Fibroblast of lung (primary cell): Measurements from ENCODE around the gene TMCC1. TPM values are rescaled to one million over a fixed set of nuclear protein-coding genes. Genes with fewer than 3 reads are reported as not detected.
A peak's percentile ranks its signal among the peaks of the same experiment; 100 is the strongest.

Source experiments
- DNase-seq, 2 donors: peaks; one replicate each; pipeline versions ENCODE4 v3.0.0 to v3.0.0-alpha.2; 2010; ENCODE audit warnings: low read depth in 2 of 2
- H2AFZ ChIP-seq: 2 replicates; pipeline ENCODE4 v1.5.1; 2012; ENCODE audit warnings: low read length, control low read depth, inconsistent platforms
- H3K27ac ChIP-seq: 2 replicates; pipeline ENCODE4 v1.5.1; 2011; ENCODE audit warnings: low read length, control low read depth; ENCODE audit not compliant: insufficient read depth
- H3K27me3 ChIP-seq: 2 replicates; pipeline ENCODE4 v1.5.1; 2011; ENCODE audit warnings: mild to moderate bottlenecking, low read length; ENCODE audit not compliant: control insufficient read depth, insufficient read depth
- H3K36me3 ChIP-seq: 2 replicates; pipeline ENCODE4 v1.5.1; 2011; ENCODE audit warnings: low read length; ENCODE audit not compliant: control insufficient read depth, insufficient read depth
- H3K4me1 ChIP-seq: 2 replicates; pipeline ENCODE4 v1.5.1; 2011; ENCODE audit warnings: low read length; ENCODE audit not compliant: control insufficient read depth, insufficient read depth; ENCODE audit errors: extremely low read depth
- H3K4me2 ChIP-seq: 2 replicates; pipeline ENCODE4 v1.5.1; 2011; ENCODE audit warnings: low read length, control low read depth; ENCODE audit not compliant: insufficient read depth; ENCODE audit errors: extremely low read depth
- H3K4me3 ChIP-seq, 4 experiments: fragments of 200-600 bp in 1 of 4; sonication (generic) in 1 of 4; replicated peaks in 1 of 4; 2 replicates each; pipeline ENCODE4 v1.5.1; 2011 to 2016; ENCODE audit warnings: low read length in 4 of 4, low read depth in 3 of 4, mild to moderate bottlenecking in 3 of 4, control low read depth in 2 of 4, inconsistent platforms in 1 of 4, mixed read lengths in 1 of 4; ENCODE audit not compliant: insufficient read depth in 1 of 4; ENCODE audit errors: control extremely low read depth in 1 of 4
- H3K79me2 ChIP-seq: 2 replicates; pipeline ENCODE4 v1.5.1; 2012; ENCODE audit warnings: mild to moderate bottlenecking, low read length, inconsistent platforms; ENCODE audit not compliant: control insufficient read depth, insufficient read depth
- H3K9ac ChIP-seq: 2 replicates; pipeline ENCODE4 v1.5.1; 2011; ENCODE audit warnings: mild to moderate bottlenecking, low read length, control low read depth; ENCODE audit not compliant: insufficient read depth
- H3K9me3 ChIP-seq: 2 replicates; pipeline ENCODE4 v1.5.1; 2012; ENCODE audit warnings: low read depth, low read length; ENCODE audit not compliant: control insufficient read depth, insufficient read depth
- H4K20me1 ChIP-seq: 2 replicates; pipeline ENCODE4 v1.5.1; 2011; ENCODE audit warnings: low read length; ENCODE audit not compliant: control insufficient read depth, insufficient read depth; ENCODE audit errors: extremely low read depth
- CTCF ChIP-seq, 2 donors: IDR thresholded peaks in 1 of 2; conservative IDR thresholded peaks in 1 of 2; 1 replicate in 1 of 2; 2 replicates in 1 of 2; pipeline ENCODE4 v1.5.1; 2011 to 2012; ENCODE audit warnings: low read length in 2 of 2, control low read depth in 1 of 2, inconsistent platforms in 1 of 2, low read depth in 1 of 2, mild to moderate bottlenecking in 1 of 2
- EZH2 ChIP-seq: IDR thresholded peaks from 2 replicates; pipeline ENCODE4 v1.5.1; 2012; ENCODE audit warnings: low read length, control low read depth, mild to moderate bottlenecking; ENCODE audit errors: missing control alignments
- polyA plus RNA-seq, 2 donors: library from polyadenylated mRNA; depleted of rRNA in 1 of 2; stranded (reverse) in 1 of 2; unstranded in 1 of 2; fragments of >200 nt; gene quantifications; 2 replicates each; pipeline ENCODE4 v1.2.1, GENCODE V29; 2011 to 2012; ENCODE audit warnings: missing spikeins in 1 of 2
- total RNA-seq: library from RNA; depleted of rRNA; stranded (reverse); fragments of >200 nt; gene quantifications from 2 replicates; pipeline ENCODE4 v1.2.1, GENCODE V29; 2014

The TMCC1 gene
- total and polyA plus RNA-seq, 2 donors (not counting 1 experiment from before 2014, with no cell fraction given), result 16.2 to 16.8 TPM

DNA sequence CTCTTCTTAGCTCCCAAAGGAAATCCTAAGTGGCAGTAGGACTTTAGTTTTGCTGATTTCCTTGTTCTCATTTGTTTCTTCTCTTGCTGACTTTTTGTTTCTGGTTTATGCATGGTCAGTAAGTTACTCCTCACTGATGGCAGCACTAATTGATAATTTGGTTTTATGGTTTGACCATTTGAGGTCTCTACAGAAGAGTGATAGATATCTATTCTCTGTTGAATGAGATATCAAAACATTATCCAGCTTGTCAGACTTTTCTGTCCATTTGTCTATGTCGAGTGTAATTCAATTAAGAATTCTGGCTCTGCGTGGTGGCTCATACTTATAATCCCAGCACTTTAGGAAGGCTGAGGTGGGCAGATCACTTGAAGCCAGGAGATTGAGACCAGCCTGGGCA, 202.5 kb downstream of the TMCC1 start:
- no peak overlapping the region for H2AFZ ChIP-seq
- no peaks in the 10 kb centered on the region for H3K79me2 ChIP-seq
- H3K27ac ChIP-seq, result no peak overlapping the region
- H3K9ac ChIP-seq, result no peak overlapping the region
- TF ChIP-seq CTCF (conservative IDR thresholded peaks at IDR 0.05 in 1 of 2, IDR thresholded peaks at IDR 0.05 in 1 of 2; ENCODE audit: low read depth in 1 of 2, low read length in 2 of 2), result no peak
- TF ChIP-seq EZH2, result no peak
- no peaks in the 10 kb centered on the region for H3K9me3 ChIP-seq
- H4K20me1 ChIP-seq, result no peaks in the 10 kb centered on the region
- H3K36me3 ChIP-seq, result no peaks in the 10 kb centered on the region
- no peak overlapping the region for H3K4me2 ChIP-seq
- DNase-seq, result no peak
- H3K4me1 ChIP-seq, result no peaks in the 10 kb centered on the region
- no peaks in the 10 kb centered on the region for H3K27me3 ChIP-seq
- no peak overlapping the region for H3K4me3 ChIP-seq

DNA sequence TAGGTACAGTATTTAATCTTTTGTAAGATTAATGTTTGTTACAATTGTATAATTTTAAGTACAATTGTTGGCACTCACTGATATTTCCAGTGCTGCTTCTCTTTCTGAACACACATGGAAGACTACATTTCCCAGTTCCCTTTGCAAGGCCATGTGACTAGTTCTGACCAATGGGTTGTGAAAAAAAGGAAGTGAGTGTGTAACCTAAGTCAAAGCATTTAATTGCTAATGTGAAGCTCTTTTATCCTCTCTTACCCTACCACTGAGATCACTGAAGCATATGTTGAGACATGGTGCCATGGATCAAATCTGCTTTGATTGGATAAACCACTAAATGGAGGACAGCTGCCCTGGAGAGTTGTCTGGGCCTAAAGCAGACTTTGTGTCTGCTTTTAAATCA, 203.1 kb downstream of the TMCC1 start:
- TF ChIP-seq CTCF (conservative IDR thresholded peaks at IDR 0.05 in 1 of 2, IDR thresholded peaks at IDR 0.05 in 1 of 2; ENCODE audit: low read depth in 1 of 2, low read length in 2 of 2) (no peak), EZH2 (no peak)
- no peaks in the 10 kb centered on the region for H4K20me1 ChIP-seq
- no peaks in the 10 kb centered on the region for H3K79me2 ChIP-seq
- no peak overlapping the region for H3K4me3 ChIP-seq
- H3K36me3 ChIP-seq, result no peaks in the 10 kb centered on the region
- H3K9ac ChIP-seq, result no peak overlapping the region
- H3K9me3 ChIP-seq, result no peaks in the 10 kb centered on the region
- H3K4me1 ChIP-seq, result no peaks in the 10 kb centered on the region
- no peak overlapping the region for H2AFZ ChIP-seq
- no peak overlapping the region for H3K4me2 ChIP-seq
- peak; percentile 60 to 79 for DNase-seq
- no peaks in the 10 kb centered on the region for H3K27me3 ChIP-seq
- H3K27ac ChIP-seq, result no peak overlapping the region

DNA sequence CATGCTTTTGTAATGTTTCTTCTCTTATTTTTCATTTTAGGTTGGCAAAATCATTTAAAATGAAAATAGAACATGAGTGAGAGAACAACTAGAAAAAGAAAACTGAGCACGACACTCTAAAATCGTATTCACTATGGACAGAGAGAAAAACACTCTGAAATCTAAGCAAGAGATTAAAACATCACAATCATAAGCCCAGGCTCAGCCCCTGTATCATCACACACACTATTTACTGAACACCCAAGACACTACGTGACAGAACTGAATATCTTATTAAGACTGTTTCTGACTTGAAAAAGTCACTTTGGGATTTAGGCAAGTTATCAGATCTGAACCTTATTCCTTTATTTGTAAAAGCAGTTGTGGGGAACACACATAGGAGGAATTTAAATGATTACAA, 204.5 kb downstream of the TMCC1 start:
- H3K4me3 ChIP-seq, result no peak overlapping the region
- no peak overlapping the region for H3K9ac ChIP-seq
- no peak overlapping the region for H3K27ac ChIP-seq
- H3K27me3 ChIP-seq, result no peaks in the 10 kb centered on the region
- H3K9me3 ChIP-seq, result no peaks in the 10 kb centered on the region
- peak overlapping the region; percentile 92 for H3K4me2 ChIP-seq
- DNase-seq, result no peak
- H3K4me1 ChIP-seq, result no peaks in the 10 kb centered on the region
- no peaks in the 10 kb centered on the region for H4K20me1 ChIP-seq
- H2AFZ ChIP-seq, result no peak overlapping the region
- TF ChIP-seq EZH2 (no peak), CTCF (conservative IDR thresholded peaks at IDR 0.05 in 1 of 2, IDR thresholded peaks at IDR 0.05 in 1 of 2; ENCODE audit: low read depth in 1 of 2, low read length in 2 of 2) (no peak)
- H3K79me2 ChIP-seq, result no peaks in the 10 kb centered on the region
- H3K36me3 ChIP-seq, result no peaks in the 10 kb centered on the region
